HT-29 (cell line): ENCODE results near the gene RARS1. TPM values are rescaled to one million over a fixed set of nuclear protein-coding genes. Genes with fewer than 3 reads are reported as not detected.

Experiments
- DNase-seq: peaks from one replicate; pipeline ENCODE4 v3.0.0-alpha.2; 2015; ENCODE audit warnings: low spot score
- small RNA-seq: library from RNA; depleted of rRNA; stranded (forward); fragments of <200 nt; gene quantifications from one replicate; pipeline ENCODE3, GENCODE V24; 2014
- total RNA-seq: library from RNA; depleted of rRNA; stranded (reverse); fragments of >200 nt; shearing (Covaris generic); gene quantifications from 2 replicates; pipeline ENCODE4 v1.2.3, GENCODE V29; 2014; rRNA removed

Gene RARS1
- total RNA-seq, 1 experiment from 2014 or later = 54.2 TPM

DNA sequence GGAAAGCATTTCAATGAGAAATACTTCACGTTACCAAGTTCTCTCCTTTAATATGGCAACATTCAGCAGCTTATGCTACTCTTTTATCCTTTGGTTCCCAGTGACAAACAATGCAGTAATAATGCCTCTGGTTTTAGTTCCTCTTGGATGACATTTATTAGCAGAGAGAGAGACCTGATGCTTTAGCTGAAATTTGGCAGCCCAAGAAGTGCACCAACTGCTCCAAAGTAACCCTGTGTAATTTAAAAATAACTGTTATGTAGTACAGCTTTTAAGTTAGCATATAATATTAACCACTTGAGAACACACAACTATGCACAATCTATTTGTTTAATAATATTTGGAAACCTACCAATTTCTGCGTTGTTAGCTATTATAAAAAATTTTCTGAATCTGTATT is 71.1 kb downstream of the RARS1 start:
- DNase-seq = no peak

DNA sequence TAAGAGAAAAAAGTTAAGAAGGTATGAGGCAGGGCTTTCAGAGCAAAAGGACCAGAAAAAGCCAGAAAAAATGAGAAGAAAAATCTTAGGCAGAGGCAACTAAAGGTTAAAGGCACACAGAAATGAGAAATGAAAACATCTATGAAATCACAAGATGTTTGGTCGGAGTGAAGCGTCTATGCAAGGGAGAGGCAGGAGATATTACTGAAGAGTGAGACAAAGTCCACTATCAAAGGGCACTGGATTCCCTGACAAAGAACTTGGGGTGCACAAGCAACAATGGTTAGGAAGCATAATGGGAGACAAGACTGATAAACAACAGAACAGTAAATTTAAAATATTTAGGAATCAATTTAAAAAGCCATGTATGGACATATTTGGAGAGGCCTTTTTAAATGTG is 76.0 kb downstream of the RARS1 start:
- DNase-seq = no peak

DNA sequence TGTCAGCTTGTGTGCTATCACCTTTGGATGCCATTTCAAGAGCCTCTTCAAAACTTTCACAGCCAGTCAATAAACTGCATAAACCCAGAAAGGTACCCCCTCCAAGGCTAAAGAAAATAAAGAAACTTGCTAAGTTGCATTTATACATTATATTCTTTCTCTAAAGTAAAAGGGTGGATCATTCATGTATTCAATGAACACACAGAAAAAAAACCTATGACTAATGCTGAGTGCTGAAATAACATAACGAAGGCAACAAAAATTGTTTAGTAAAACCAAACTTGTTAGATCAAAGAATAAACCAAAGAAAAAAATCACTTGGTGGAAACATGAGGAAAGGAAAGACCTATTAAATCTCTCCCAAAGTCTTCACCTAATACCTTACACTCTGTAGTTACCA is 77.7 kb downstream of the RARS1 start:
- DNase-seq = no peak

DNA sequence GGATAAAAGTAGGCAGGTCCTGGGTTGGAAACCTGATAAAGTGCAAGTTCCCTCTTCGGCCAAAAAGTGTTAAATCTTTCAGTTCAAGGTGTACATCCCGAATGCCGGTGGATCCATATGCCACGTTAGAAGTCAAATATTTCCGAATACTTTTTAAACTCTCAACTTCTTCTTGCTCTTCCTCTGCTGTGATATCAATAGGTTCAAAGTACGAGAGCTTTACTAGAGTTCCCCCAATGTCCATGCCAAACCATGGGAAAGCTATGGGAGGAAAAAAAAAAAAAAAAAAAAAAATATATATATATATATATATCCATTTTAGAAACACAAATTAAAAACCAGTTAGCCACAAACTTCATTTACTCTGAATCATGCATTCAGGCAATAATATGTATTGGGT is 82.5 kb downstream of the RARS1 start:
- DNase-seq = no peak

Small RNAs within 50 kb of the gene (small RNA-seq; reads per million reads assigned to genes)
- gene MIR103A1 = not detected

Other genes with a start within 250 kb of the RARS1 start
- 66.0 and 70.1 TPM in 2 replicates for gene WWC1, start 194.8 kb upstream of the RARS1 start, total RNA-seq
- not detected in 2 replicates for gene FBLL1, start 42.8 kb downstream of the RARS1 start, total RNA-seq
- gene PANK3, start 92.9 kb downstream of the RARS1 start, total RNA-seq = 18.8 and 21.4 TPM in 2 replicates